Dermis blood vessel endothelial cell (primary cell): ENCODE measurements around the gene HDAC9. TPM values are rescaled to one million over a fixed set of nuclear protein-coding genes. Genes with fewer than 3 reads are reported as not detected.

Experiments used
- DNase-seq: peaks from one replicate; pipeline ENCODE4 v3.0.0; 2010
- total RNA-seq: library from RNA; depleted of rRNA; stranded (reverse); fragments of >200 nt; gene quantifications from 2 replicates; pipeline ENCODE4 v1.2.3, GENCODE V29; 2014

Gene HDAC9
- total RNA-seq, 1 donor from 2014 or later = 3.9 TPM

- DNase-seq = no peak
These were observed 102.2 kb downstream of the HDAC9 start for GRCh38 chr7:18597754-18598153.

GRCh38 chr7:18607025-18607424 is 111.5 kb downstream of the HDAC9 start:
- no peak for DNase-seq

GRCh38 chr7:18610331-18610948 is 114.9 kb downstream of the HDAC9 start:
- DNase-seq = peak; percentile 59

GRCh38 chr7:18614841-18615240 is 119.3 kb downstream of the HDAC9 start:
- DNase-seq = no peak

- DNase-seq = no peak
These were observed 123.8 kb downstream of the HDAC9 start for GRCh38 chr7:18619311-18619710.

GRCh38 chr7:18623389-18623788 is 127.8 kb downstream of the HDAC9 start:
- DNase-seq = no peak

- DNase-seq = no peak
These were observed 128.9 kb downstream of the HDAC9 start for GRCh38 chr7:18624459-18624858.

GRCh38 chr7:18626086-18626485 is 130.5 kb downstream of the HDAC9 start:
- no peak for DNase-seq

- no peak for DNase-seq
These were observed 131.2 kb downstream of the HDAC9 start for GRCh38 chr7:18626717-18627116.

GRCh38 chr7:18637516-18637915 is 142.0 kb downstream of the HDAC9 start:
- no peak for DNase-seq

GRCh38 chr7:18638594-18639452 is 143.3 kb downstream of the HDAC9 start:
- DNase-seq = no peak

- no peak for DNase-seq
These were observed 144.2 kb downstream of the HDAC9 start for GRCh38 chr7:18639711-18640110.

GRCh38 chr7:18644981-18645380 is 149.4 kb downstream of the HDAC9 start:
- no peak for DNase-seq

GRCh38 chr7:18647582-18647981 is 152.0 kb downstream of the HDAC9 start:
- DNase-seq = no peak

GRCh38 chr7:18648849-18649758 is 153.6 kb downstream of the HDAC9 start:
- DNase-seq = no peak

- no peak for DNase-seq
These were observed 158.0 kb downstream of the HDAC9 start for GRCh38 chr7:18653381-18654155.

GRCh38 chr7:18654709-18655108 is 159.2 kb downstream of the HDAC9 start:
- DNase-seq = no peak

GRCh38 chr7:18655506-18655905 is 160.0 kb downstream of the HDAC9 start:
- DNase-seq = no peak

GRCh38 chr7:18655912-18656311 is 160.4 kb downstream of the HDAC9 start:
- no peak for DNase-seq

- no peak for DNase-seq
These were observed 160.8 kb downstream of the HDAC9 start for GRCh38 chr7:18656362-18656761.

GRCh38 chr7:18659746-18660145 is 164.2 kb downstream of the HDAC9 start:
- DNase-seq = no peak

- peak; percentile 51 for DNase-seq
These were observed 167.8 kb downstream of the HDAC9 start for GRCh38 chr7:18663321-18663720.
